Prostate gland (tissue), 2 donors: ENCODE data around the gene SEMA3F. TPM values are rescaled to one million over a fixed set of nuclear protein-coding genes. Genes with fewer than 3 reads are reported as not detected.

Experiments
- DNase-seq: peaks from one replicate; pipeline ENCODE4 v3.0.0-alpha.2; 2019; ENCODE audit warnings: low spot score
- H3K27ac ChIP-seq, 2 donors: fragments of 200-600 bp; sonication (generic); 2 replicates each; pipeline ENCODE4 v1.5.1; 2017 to 2019
- H3K27me3 ChIP-seq: fragments of 200-600 bp; sonication (generic); replicated peaks from 2 replicates; pipeline ENCODE4 v1.5.1; 2019; ENCODE audit not compliant: insufficient read depth
- H3K36me3 ChIP-seq, 2 donors: fragments of 200-600 bp; sonication (generic); 1 replicate in 1 of 2; 2 replicates in 1 of 2; pipeline versions ENCODE4 v1.5.1 to v1.8.1; 2017 to 2019
- H3K4me1 ChIP-seq: fragments of 200-600 bp; sonication (generic); replicated peaks from 2 replicates; pipeline ENCODE4 v1.5.1; 2019
- H3K4me3 ChIP-seq, 2 donors: fragments of 200-600 bp; sonication (generic); 2 replicates each; pipeline ENCODE4 v1.5.1; 2017 to 2019
- H3K9me3 ChIP-seq: fragments of 200-600 bp; sonication (generic); 2 replicates; pipeline ENCODE4 v1.5.1; 2017
- POLR2A ChIP-seq: fragments of 450-650 bp; IDR thresholded peaks from one replicate; pipeline ENCODE4 v1.6.1; 2016; ENCODE audit warnings: antibody characterized with exemption, mild to moderate bottlenecking
- POLR2AphosphoS5 ChIP-seq: sonication (generic); formaldehyde crosslinking; IDR thresholded peaks from one replicate; pipeline ENCODE4 v1.6.1; 2017; ENCODE audit warnings: antibody characterized with exemption
- WGBS: methylation state at CpG from one replicate; pipeline ENCODE4 v1.1.5; 2018; 5-methylcytosine and 5-hydroxymethylcytosine counted together
- intact Hi-C: fragments of 100-400 bp; cut with DNase I; formaldehyde crosslinking; loops from one replicate; pipeline ENCODE4 v1.14.2; 2022
- total RNA-seq, 2 donors: library from RNA; depleted of rRNA; stranded (reverse); fragments of >200 nt; gene quantifications; one replicate each; pipeline ENCODE4 v1.1.0, GENCODE V29; 2016
- TF ChIP-seq, protein P1 (sequence below), 4 experiments: fragments of 200-600 bp in 2 of 4; fragments of 450-650 bp in 2 of 4; sonication (generic) in 2 of 4; IDR thresholded peaks; 1 replicate in 3 of 4; 2 replicates in 1 of 4; pipeline ENCODE4 v1.5.1; 2016 to 2019; ENCODE audit warnings: antibody characterized with exemption in 4 of 4, mild to moderate bottlenecking in 2 of 4, moderate library complexity in 2 of 4

Gene SEMA3F
- total RNA-seq, 2 donors from 2014 or later: 43.3 to 71.8 TPM

- intact Hi-C loops: loop anchor here (1.0 to 2.0 kb wide), 2 partner anchors 28 to 78 kb away; no protein-coding TSS in a partner anchor
- no peaks in the 10 kb centered on the region for H3K9me3 ChIP-seq
- peaks cover 9% of the 10 kb centered on the region for H3K27me3 ChIP-seq
- H3K4me3 ChIP-seq: no peak overlapping the region
- H3K27ac ChIP-seq: no peak overlapping the region
- no peak for TF ChIP-seq POLR2A
- TF ChIP-seq POLR2AphosphoS5: no peak
- TF ChIP-seq, protein P1, sequence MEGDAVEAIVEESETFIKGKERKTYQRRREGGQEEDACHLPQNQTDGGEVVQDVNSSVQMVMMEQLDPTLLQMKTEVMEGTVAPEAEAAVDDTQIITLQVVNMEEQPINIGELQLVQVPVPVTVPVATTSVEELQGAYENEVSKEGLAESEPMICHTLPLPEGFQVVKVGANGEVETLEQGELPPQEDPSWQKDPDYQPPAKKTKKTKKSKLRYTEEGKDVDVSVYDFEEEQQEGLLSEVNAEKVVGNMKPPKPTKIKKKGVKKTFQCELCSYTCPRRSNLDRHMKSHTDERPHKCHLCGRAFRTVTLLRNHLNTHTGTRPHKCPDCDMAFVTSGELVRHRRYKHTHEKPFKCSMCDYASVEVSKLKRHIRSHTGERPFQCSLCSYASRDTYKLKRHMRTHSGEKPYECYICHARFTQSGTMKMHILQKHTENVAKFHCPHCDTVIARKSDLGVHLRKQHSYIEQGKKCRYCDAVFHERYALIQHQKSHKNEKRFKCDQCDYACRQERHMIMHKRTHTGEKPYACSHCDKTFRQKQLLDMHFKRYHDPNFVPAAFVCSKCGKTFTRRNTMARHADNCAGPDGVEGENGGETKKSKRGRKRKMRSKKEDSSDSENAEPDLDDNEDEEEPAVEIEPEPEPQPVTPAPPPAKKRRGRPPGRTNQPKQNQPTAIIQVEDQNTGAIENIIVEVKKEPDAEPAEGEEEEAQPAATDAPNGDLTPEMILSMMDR (IDR thresholded peaks at IDR 0.05): no peak
- DNase-seq: no peak
- WGBS: 70% methylated on average over 14 of the region's 14 CpGs
- H3K36me3 ChIP-seq: no peaks in the 10 kb centered on the region
- H3K4me1 ChIP-seq: no peaks in the 10 kb centered on the region
Measured at GRCh38 chr3:50194903-50195500, 39.9 kb downstream of the SEMA3F start.

DNA sequence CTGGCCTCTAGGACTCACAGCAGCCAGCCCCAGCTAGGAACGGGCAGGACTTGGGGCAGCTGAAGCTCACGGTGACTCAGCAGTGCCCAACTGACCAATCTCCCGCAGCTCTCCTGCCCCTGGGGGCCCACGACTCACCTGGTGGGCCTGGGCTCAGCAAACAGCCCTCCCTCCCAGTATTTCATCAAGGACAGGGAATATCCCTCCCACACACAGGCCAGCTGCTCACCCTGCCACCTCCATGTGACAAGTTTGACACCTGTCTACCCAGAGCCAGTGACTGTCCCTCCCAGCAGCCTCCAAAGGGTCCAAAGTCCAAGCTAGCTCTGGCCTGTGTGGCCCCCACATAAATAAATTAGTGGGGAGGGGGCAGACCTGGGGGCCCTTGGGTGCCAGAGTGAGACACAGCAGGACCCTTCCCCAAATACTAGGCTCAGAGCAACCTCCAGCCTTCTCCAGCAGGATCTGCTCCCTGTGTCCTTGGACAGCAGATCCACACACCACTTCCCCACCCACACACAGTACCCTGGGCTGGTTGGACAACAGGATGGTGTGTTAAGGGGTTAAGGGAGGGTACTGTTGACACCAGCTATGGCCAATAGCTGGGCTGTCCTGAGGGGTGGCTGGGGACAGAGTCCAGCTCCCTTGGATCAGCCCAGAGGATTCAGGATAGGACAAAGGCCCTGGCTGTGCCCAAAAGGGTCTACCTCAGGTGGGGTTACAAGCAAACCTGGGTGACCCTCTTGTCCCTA is 40.6 kb downstream of the SEMA3F start:
- Histone ChIP-seq H3K9me3 (no peaks in the 10 kb centered on the region), H3K36me3 (no peaks in the 10 kb centered on the region), H3K4me1 (no peaks in the 10 kb centered on the region), H3K27ac (no peak overlapping the region), H3K4me3 (no peak overlapping the region), H3K27me3 (peaks cover 9% of the 10 kb centered on the region)
- intact Hi-C loops: loop anchor here (1.0 to 2.0 kb wide), 2 partner anchors 28 to 77 kb away; no protein-coding TSS in a partner anchor
- DNase-seq: no peak
- TF ChIP-seq POLR2AphosphoS5 (no peak), POLR2A (no peak)
- TF ChIP-seq, protein P1 (IDR thresholded peaks at IDR 0.05): no peak
- WGBS: 68% methylated on average over 4 of the region's 4 CpGs

DNA sequence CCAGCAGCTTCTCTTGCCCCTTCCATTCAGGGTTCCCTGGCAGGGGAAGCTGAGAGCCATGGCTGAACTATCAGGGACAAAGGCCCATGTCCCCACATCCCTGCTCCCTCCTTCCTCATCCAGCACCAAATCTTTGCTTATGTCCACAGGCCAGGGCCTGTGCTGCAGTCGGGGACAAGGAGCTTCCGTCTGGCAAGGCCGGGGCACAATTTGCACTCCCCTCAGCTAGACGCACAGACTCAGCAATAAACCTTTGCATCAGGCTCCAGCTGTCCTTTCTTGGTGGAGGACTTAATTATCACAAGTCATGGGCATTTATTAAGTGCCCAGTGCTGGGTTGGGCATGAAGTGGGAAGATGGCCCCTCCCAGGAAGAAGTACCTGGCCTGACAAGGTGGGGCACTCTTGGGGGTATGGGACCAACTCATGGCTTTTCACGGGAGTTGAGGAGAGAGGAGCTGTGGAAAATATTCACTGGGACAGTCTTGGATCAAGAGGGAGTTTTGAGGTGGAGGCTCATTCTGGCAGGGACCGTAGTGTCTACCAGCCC is 41.2 kb downstream of the SEMA3F start:
- intact Hi-C loops: no loop called here
- TF ChIP-seq POLR2A (no peak), POLR2AphosphoS5 (no peak)
- TF ChIP-seq, protein P1 (IDR thresholded peaks at IDR 0.05): no peak
- WGBS: 72% methylated on average over 6 of the region's 6 CpGs
- Histone ChIP-seq H3K4me1 (no peaks in the 10 kb centered on the region), H3K9me3 (no peaks in the 10 kb centered on the region), H3K36me3 (no peaks in the 10 kb centered on the region), H3K27me3 (peaks cover 9% of the 10 kb centered on the region), H3K4me3 (no peak overlapping the region), H3K27ac (no peak overlapping the region)
- DNase-seq: no peak

GRCh38 chr3:50201573-50202315 is 46.6 kb downstream of the SEMA3F start:
- intact Hi-C loops: no loop called here
- Histone ChIP-seq H3K4me1 (no peaks in the 10 kb centered on the region), H3K4me3 (no peak overlapping the region), H3K9me3 (no peaks in the 10 kb centered on the region), H3K27me3 (no peaks in the 10 kb centered on the region), H3K27ac (no peak overlapping the region), H3K36me3 (no peaks in the 10 kb centered on the region)
- WGBS: 83% methylated on average over 10 of the region's 10 CpGs
- no peak for DNase-seq
- TF ChIP-seq POLR2AphosphoS5 (no peak), POLR2A (no peak)
- TF ChIP-seq, protein P1 (IDR thresholded peaks at IDR 0.05): no peak
